Duodenal mucosa (tissue), 2 donors: ENCODE measurements around the gene USP11.

Source experiments
- H3K27ac ChIP-seq: one replicate; pipeline ENCODE4 v1.7.0; 2013; ENCODE audit warnings: low read depth, low read length
- H3K27me3 ChIP-seq, 2 donors: one replicate each; pipeline ENCODE4 v1.7.0; 2013; ENCODE audit warnings: low read length in 2 of 2, control low read depth in 1 of 2; ENCODE audit not compliant: insufficient read depth in 2 of 2, control insufficient read depth in 1 of 2
- H3K36me3 ChIP-seq, 2 donors: one replicate each; pipeline ENCODE4 v1.7.0; 2013; ENCODE audit warnings: low read length in 2 of 2, control low read depth in 1 of 2; ENCODE audit not compliant: insufficient read depth in 2 of 2, control insufficient read depth in 1 of 2
- H3K4me1 ChIP-seq, 2 donors: one replicate each; pipeline ENCODE4 v1.7.0; 2013; ENCODE audit warnings: low read length in 2 of 2, control low read depth in 1 of 2; ENCODE audit not compliant: insufficient read depth in 2 of 2, control insufficient read depth in 1 of 2
- H3K4me3 ChIP-seq, 2 donors: one replicate each; pipeline ENCODE4 v1.7.0; 2013; ENCODE audit warnings: low read length in 2 of 2, low read depth in 1 of 2
- H3K9ac ChIP-seq, 2 donors: one replicate each; pipeline ENCODE4 v1.7.0; 2013; ENCODE audit warnings: low read length in 2 of 2, low read depth in 1 of 2
- H3K9me3 ChIP-seq, 2 donors: one replicate each; pipeline ENCODE4 v1.7.0; 2013; ENCODE audit warnings: low read length in 2 of 2, control low read depth in 1 of 2; ENCODE audit not compliant: control insufficient read depth in 1 of 2

USP11 gene

GRCh38 chrX:47202316-47202715, 30.5 kb upstream of the USP11 start:
- Histone ChIP-seq H3K4me3 (no peak overlapping the region), H3K36me3 (peaks cover 43 to 80% of the 10 kb centered on the region in 2 donors), H3K9me3 (no peaks in the 10 kb centered on the region), H3K27me3 (no peaks in the 10 kb centered on the region), H3K9ac (no peak overlapping the region), H3K4me1 (peaks cover 7 to 21% of the 10 kb centered on the region in 2 donors), H3K27ac (no peak overlapping the region)

- Histone ChIP-seq H3K27me3 (no peaks in the 10 kb centered on the region), H3K4me1 (peaks cover 3 to 17% of the 10 kb centered on the region in 2 donors), H3K36me3 (peaks cover 43 to 85% of the 10 kb centered on the region in 2 donors), H3K9ac (no peak overlapping the region), H3K9me3 (no peaks in the 10 kb centered on the region), H3K4me3 (no peak overlapping the region), H3K27ac (no peak overlapping the region)
These were observed 29.9 kb upstream of the USP11 start for GRCh38 chrX:47202877-47203276.

GRCh38 chrX:47204970-47205369, 27.8 kb upstream of the USP11 start:
- H3K4me1 ChIP-seq = peaks cover 3 to 9% of the 10 kb centered on the region in 2 donors
- peaks cover 31 to 84% of the 10 kb centered on the region in 2 donors for H3K36me3 ChIP-seq
- H3K27ac ChIP-seq = no peak overlapping the region
- H3K4me3 ChIP-seq = no peak overlapping the region
- H3K9ac ChIP-seq = no peak overlapping the region
- H3K27me3 ChIP-seq = no peaks in the 10 kb centered on the region
- no peaks in the 10 kb centered on the region for H3K9me3 ChIP-seq

- no peaks in the 10 kb centered on the region for H3K27me3 ChIP-seq
- H3K4me1 ChIP-seq = no peaks in the 10 kb centered on the region
- no peaks in the 10 kb centered on the region for H3K9me3 ChIP-seq
- no peak overlapping the region for H3K9ac ChIP-seq
- H3K36me3 ChIP-seq = peaks cover 42 to 84% of the 10 kb centered on the region in 2 donors
- H3K27ac ChIP-seq = no peak overlapping the region
- no peak overlapping the region for H3K4me3 ChIP-seq
These were observed 26.5 kb upstream of the USP11 start for GRCh38 chrX:47206316-47206715.

GRCh38 chrX:47208108-47208507, 24.7 kb upstream of the USP11 start:
- Histone ChIP-seq H3K4me1 (no peaks in the 10 kb centered on the region), H3K4me3 (no peak overlapping the region), H3K9me3 (no peaks in the 10 kb centered on the region), H3K27me3 (no peaks in the 10 kb centered on the region), H3K9ac (no peak overlapping the region), H3K27ac (no peak overlapping the region), H3K36me3 (peaks cover 38 to 82% of the 10 kb centered on the region in 2 donors)

GRCh38 chrX:47209508-47210238, 23.1 kb upstream of the USP11 start:
- H3K27ac ChIP-seq = no peak overlapping the region
- no peaks in the 10 kb centered on the region for H3K27me3 ChIP-seq
- no peaks in the 10 kb centered on the region for H3K4me1 ChIP-seq
- no peak overlapping the region for H3K9ac ChIP-seq
- H3K9me3 ChIP-seq = no peaks in the 10 kb centered on the region
- H3K36me3 ChIP-seq = peaks cover 43 to 83% of the 10 kb centered on the region in 2 donors
- H3K4me3 ChIP-seq = no peak overlapping the region

GRCh38 chrX:47210661-47211425, 22.0 kb upstream of the USP11 start:
- Histone ChIP-seq H3K4me1 (no peaks in the 10 kb centered on the region), H3K9me3 (no peaks in the 10 kb centered on the region), H3K36me3 (peaks cover 45 to 83% of the 10 kb centered on the region in 2 donors), H3K27ac (no peak overlapping the region), H3K9ac (no peak overlapping the region), H3K4me3 (no peak overlapping the region), H3K27me3 (no peaks in the 10 kb centered on the region)

GRCh38 chrX:47212381-47213293, 20.2 kb upstream of the USP11 start:
- H3K4me1 ChIP-seq = peaks cover 4 to 10% of the 10 kb centered on the region in 2 donors
- H3K4me3 ChIP-seq = no peak overlapping the region
- no peak overlapping the region for H3K9ac ChIP-seq
- H3K27ac ChIP-seq = no peak overlapping the region
- H3K36me3 ChIP-seq = peaks cover 40 to 78% of the 10 kb centered on the region in 2 donors
- H3K9me3 ChIP-seq = no peaks in the 10 kb centered on the region
- H3K27me3 ChIP-seq = no peaks in the 10 kb centered on the region

GRCh38 chrX:47214435-47215077, 18.3 kb upstream of the USP11 start:
- H3K9ac ChIP-seq = no peak overlapping the region
- H3K27ac ChIP-seq = no peak overlapping the region
- H3K4me3 ChIP-seq = no peak overlapping the region
- no peaks in the 10 kb centered on the region for H3K27me3 ChIP-seq
- peaks cover 6 to 10% of the 10 kb centered on the region in 2 donors for H3K4me1 ChIP-seq
- H3K9me3 ChIP-seq = no peaks in the 10 kb centered on the region
- peaks cover 40 to 65% of the 10 kb centered on the region in 2 donors for H3K36me3 ChIP-seq
